ENCODE data around the gene SRF.

Gene SRF

DNA sequence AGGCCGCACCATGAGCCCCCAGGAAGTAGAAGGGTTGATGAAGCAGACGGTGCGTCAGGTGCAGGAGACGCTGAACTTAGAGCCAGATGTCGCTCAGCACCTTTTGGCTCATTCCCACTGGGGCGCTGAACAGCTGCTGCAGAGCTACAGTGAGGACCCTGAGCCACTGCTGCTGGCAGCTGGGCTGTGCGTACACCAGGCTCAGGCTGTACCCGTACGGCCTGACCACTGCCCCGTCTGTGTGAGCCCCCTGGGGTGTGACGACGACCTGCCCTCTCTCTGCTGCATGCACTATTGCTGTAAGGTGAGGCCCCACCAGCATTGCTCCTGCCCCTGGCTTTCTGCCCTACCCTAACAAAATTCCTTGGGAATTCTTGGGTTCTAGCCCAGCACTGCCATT, 45.1 kb downstream of the SRF start:
- no peak for DNase-seq (ENCODE audit: low read depth in 2 of 2)

DNA sequence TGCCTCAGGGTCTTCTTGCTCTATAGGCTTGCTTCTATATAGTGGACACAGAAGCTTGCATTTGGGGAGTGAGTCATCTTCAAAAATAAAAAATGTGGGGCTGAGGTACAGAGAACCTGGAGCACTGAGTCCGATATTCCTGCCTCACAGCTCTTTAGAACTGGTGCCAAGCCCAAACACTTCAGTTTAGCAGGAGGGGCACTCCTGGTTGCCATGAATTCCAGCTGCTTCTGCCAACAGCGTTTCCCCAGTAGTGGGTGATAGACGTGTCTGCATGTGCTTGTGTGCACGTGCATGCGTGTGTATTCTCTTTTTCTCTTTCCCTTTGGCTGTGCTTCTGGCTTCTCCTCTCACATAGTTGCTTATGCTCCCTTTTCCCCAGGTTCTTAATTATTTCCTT, 46.3 kb downstream of the SRF start:
- DNase-seq (ENCODE audit: low read depth in 2 of 2): no peak

DNA sequence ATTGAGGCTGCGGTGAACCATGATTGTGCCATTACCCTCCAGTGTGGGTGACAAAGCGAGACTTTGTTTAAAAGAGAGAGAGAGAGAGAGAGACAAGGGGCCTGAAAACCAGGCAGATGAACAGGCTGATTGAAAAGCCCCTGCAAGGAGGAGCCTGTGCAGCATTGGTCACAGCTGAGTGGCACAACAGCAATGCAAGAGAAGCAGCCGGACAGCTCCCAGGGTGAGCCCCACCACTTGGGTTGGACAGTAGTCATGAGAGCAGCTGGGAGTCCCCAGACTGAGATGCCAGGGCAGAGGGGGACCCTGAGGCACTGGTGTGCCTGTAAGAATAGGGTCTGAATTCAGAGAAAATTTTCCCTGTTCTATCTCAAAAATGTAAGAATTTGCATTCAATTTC, 48.0 kb downstream of the SRF start:
- DNase-seq (ENCODE audit: low read depth in 2 of 2): no peak

DNA sequence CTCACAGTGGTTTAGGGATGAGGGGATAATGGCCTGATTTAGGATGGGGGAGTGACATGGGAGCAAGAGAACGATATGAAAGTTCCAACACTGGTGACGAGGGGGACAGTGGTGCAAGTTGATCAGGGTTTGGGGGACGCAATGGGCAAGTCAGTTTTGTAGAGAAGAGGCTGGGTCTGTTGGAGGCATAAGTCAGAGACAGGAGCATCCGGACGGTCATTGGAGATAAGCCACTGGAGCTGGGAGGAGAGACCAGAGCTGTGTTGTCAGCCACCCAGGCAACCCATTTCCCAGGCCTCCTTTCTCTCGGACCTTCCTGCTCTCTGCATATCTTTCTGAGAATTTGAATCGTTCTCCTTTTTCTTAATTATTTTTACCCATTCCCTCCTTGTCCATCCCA, 48.7 kb downstream of the SRF start:
- no peak for DNase-seq (ENCODE audit: low read depth in 2 of 2)

DNA sequence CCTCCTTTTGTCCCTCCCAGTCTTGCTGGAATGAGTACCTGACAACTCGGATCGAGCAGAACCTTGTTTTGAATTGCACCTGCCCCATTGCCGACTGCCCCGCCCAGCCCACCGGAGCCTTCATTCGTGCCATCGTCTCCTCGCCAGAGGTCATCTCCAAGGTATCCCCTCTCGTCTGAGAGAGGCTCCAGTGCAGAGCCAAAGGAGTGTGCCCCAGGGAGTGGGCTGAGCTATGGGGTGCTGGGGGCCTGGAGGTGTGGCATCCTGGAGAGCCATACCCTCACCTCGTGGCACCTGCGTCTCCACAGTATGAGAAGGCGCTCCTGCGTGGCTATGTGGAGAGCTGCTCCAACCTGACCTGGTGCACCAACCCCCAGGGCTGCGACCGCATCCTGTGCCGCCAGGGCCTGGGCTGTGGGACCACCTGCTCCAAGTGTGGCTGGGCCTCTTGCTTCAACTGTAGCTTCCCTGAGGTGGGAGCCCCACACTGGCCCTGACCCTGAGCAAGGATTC, 49.4 kb downstream of the SRF start:
- DNase-seq (ENCODE audit: low read depth in 2 of 2): no peak

DNA sequence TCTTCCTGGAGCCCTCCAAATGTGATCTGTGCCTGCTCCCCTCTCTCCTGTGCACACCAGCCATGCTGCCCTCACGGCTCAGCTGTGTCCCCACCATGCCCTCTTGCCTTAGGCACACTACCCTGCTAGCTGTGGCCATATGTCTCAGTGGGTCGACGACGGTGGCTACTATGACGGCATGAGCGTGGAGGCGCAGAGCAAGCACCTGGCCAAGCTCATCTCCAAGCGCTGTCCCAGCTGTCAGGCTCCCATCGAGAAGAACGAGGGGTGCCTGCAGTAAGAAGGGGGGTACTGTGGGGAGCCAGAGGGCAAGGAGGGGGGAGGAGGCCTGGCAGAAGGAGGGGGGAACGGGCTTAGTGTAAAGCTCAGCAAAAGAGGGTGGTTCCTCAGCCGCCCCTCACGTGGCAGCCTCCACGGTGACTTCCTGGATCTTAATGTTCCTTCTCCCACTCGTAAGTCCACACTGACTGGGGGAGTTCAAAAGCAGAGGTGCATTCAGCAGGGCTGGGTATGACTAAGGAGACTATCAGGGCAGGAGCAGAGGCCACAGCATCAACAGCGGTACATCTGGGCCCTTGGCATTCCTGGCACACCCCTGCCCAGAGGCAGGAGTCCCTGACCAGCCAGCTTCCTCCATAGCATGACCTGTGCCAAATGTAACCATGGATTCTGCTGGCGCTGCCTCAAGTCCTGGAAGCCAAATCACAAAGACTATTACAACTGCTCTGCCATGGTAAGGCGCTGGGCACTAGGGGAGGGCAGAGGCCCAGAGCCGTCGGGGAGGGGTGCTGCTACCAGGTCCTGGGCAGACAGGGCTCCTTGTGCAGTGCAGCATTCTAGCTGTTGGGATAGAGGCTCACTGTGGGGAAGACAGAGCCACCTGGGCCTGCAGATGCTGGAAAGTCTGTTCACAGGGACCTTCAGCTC, 50.2 kb downstream of the SRF start:
- DNase-seq (ENCODE audit: low read depth in 2 of 2): no peak

DNA sequence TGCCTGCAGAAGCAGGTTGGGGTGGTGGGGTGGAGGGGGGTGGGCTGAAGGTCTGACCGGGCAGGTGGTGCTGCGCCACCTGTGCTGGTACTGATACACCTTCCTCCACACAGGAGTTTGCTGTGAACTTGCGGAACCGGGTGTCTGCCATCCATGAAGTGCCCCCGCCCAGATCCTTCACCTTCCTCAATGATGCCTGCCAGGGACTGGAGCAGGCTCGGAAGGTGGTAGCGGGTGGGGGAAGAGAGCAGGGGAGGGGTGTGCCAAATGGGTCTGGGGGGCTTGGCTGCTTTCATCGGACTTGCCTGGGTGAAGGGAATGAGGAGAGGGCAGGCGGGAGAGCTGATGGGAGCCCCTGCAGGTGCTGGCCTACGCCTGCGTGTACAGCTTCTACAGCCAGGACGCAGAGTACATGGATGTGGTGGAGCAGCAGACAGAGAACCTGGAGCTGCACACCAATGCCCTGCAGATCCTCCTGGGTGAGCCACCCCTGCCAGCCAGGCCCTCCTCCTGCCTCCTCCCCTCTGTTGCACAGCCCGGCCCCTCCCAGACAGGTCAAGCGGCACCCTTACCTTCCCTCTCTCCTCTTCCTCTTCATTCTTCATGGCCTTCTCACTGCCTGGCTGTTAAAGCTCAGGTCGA, 51.5 kb downstream of the SRF start:
- DNase-seq (ENCODE audit: low read depth in 2 of 2): no peak

DNA sequence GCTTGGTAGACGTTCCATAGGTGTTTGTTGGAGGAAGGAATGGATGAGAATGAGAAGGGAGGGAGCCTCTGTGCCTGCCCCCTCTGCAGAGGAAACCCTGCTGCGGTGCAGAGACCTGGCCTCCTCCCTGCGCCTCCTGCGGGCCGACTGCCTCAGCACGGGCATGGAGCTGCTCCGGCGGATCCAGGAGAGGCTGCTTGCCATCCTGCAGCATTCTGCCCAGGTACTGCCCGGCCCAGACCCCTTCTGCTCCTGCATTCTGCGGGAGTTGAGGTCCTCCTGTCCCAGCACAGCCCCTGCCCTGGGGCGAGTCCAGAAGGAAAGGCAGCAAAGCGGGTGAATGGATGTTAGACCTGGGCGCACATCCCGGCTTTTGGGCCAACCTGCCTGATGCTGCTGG, 52.1 kb downstream of the SRF start:
- DNase-seq (ENCODE audit: low read depth in 2 of 2): no peak

DNA sequence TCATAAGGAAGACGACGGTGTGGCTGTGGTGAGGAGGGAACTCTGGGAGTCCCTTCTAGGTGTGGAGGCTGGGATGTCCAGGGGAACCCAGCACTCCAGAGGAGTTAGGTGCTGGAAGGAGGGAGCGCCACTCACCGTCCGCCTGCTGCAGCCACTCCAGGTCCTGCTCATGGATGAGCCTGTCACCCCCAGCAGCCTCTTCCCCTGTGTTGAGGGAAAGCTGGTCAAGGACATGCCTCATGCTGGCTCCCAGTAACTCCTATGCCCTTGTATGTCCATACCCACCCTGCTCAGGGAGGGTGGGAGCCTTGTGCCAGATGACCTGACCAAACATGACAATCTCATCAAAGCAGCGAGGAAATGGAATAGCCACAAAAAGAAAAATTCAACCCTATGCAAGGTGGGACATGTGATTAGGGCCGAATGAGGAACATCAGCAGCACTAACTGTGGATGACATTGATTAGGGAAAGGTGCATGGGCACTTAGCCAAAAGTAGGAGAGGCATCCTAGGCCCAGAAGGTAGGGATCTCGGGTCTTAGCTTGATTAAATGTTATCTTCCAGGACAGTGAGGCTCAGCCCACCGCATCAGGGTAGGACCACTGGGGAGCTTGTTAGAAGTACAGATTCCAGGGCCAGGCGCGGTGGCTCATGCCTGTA, 55.3 kb downstream of the SRF start:
- no peak for DNase-seq (ENCODE audit: low read depth in 2 of 2)

DNA sequence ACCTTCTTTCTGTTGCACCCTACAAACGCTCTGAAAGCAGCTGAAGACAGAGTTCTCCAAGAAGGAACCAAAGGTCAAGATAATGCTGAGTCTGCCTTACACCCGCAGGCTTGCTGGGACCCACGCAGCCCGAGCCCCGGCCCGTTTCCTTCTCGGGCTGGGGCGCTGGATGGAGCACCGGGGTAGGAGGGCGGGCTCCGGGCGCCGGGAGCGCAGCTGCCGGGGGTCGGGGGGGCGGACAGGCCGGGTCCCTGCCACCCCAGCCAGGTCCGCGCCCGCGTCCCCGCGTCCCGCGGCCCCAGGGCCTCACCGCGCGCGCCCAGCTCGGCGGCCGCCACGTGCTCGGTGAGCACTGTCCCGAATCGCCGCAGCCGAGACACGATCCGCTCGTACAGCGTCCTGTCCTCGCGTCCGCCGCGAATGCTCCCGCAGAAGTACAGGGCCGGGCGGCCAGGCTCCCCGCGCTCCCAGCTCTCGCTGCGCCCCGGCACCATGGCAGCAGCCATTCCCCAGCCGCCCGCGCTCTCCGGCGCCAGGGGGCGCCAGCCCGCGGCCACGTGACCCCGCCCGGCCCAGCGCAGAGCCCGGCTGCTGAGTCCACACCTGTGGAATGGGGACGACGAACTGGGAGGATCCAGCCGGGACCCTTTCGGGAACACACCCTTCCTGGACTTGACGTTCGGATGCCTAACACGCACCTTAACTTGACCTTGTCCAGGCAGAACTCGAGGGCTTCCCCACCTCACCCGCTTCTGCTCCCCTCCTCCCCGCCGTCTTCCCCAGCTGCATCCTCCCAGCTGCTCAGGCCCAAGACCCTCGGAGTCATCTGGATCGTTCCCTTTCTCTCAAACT, 58.1 kb downstream of the SRF start, which contains the start of gene DNPH1:
TSS of gene DNPH1 (minus strand) at position 531 of the 852 bp plus-strand sequence. CDS start at position 506, 25 bp downstream.
- DNase-seq (ENCODE audit: low read depth in 2 of 2): peak; percentile 44 to 62

DNA sequence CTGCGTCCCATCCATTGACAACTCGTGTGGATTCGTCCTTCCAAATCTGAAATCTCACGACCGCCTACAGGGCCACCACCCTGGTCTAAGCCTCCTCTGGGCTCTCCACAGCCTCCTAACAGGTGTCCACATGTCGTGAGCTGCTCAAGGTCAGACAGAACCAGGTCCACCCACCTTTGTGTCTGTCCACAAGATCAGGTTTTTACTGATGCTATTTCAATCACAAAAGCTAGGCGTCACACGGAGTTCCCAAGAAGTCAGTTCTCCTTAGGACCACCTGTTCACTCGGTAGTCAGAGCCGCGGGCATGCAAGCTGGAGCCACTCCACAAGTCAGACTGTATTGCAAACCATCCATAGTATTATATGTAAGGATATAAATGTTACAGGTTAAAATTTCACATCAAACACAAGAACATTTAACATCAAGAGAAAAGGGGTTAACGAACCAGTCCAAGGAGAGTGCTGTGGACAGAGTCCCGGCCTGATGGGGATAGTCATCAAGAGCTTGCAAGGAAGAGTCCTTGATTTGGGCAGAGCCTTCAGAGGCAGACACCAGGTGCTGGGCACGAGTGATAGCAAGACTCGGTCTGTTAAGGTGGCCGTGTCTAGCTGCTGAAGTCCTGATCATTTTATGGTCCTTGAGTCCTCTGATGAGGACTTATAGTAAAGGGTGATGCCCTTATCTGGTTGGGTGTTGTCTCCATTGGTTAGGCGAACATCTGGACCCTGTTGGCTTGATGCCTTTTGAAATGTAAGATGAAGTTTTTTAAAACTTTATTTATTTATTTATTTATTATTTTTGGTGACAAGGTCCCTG, 58.9 kb downstream of the SRF start:
- DNase-seq (ENCODE audit: low read depth in 2 of 2): no peak

DNA sequence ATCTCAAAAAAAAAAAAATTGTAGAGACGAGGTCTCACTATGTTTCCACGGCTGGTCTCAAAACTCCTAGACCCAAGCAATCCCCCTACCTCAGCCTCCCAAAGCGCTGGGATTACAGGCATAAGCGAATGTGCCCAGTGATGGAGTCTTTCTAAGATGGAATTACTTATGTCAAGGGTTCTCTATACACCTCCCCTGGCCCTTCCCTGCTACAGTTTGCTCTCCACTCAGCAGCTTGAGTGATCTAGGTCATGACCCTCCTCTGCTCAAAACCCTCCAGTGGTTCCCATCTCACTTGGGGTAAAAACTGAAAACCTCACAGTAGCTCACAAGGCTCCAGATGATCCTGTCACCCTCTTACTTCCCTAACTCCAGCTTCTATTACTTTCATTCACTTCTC, 60.0 kb downstream of the SRF start:
- no peak for DNase-seq (ENCODE audit: low read depth in 2 of 2)

Data from stimulated activated CD8-positive, alpha-beta memory T cell treated with anti-CD3 and anti-CD28 coated beads, Interleukin-15, amount 100 ng/mL, for 4 hours (primary cell).